NCI-H460 (cell line): Measurements from ENCODE around the gene HIP1. TPM values are rescaled to one million over a fixed set of nuclear protein-coding genes. Genes with fewer than 3 reads are reported as not detected.
"Not testable (repeated sequence)": the region's sequence is repeated elsewhere in the genome, so short reads cannot be mapped to it uniquely, and the experiment has no call there.

ENCODE experiments used
- DNase-seq: peaks from one replicate; pipeline ENCODE4 v3.0.0-alpha.2; 2016; ENCODE audit warnings: low read depth; ENCODE audit errors: extremely low read depth
- polyA plus RNA-seq: library from polyadenylated mRNA; depleted of rRNA; stranded (reverse); fragments of >200 nt; gene quantifications from 2 replicates; pipeline ENCODE4 v1.2.3, GENCODE V29; 2014; cell fraction: nucleus; rRNA removed
- total RNA-seq: library from RNA; depleted of rRNA; stranded (reverse); fragments of >200 nt; shearing (Covaris generic); gene quantifications from 2 replicates; pipeline ENCODE4 v1.2.3, GENCODE V29; 2014; rRNA removed

The HIP1 gene
- 8.1 and 8.8 TPM in 2 replicates for total RNA-seq
- 6.6 and 6.9 TPM in 2 replicates for polyA plus RNA-seq

GRCh38 chr7:75738604-75738974, at the start of gene HIP1:
TSS of gene HIP1 (minus strand) at chr7:75738941. CDS start at chr7:75738920, 21 bp downstream.
- DNase-seq, result no peak

GRCh38 chr7:75788154-75788847, 49.6 kb upstream of the HIP1 start:
- not testable (repeated sequence) for DNase-seq

DNA sequence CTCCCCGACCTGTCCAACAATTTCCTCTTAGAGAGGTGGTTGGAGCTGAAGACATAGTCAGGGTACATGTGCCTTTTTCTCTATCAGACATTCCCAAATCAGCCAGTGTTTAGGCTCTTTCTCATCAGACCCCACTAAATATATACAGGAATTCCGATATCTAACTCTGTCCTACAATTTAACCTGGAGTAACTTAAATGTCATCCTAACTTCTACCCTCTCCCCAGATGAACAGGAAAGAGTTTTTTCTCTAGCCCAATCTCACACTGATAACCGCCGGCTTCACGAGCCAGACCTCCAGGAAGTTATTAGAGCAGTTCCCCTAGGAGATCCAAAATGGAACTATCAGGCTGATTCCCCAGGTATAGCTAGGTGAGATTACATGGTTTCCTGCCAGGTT, 44.3 kb upstream of the HIP1 start:
- not testable (repeated sequence) for DNase-seq

GRCh38 chr7:75780647-75781273, 42.0 kb upstream of the HIP1 start:
- DNase-seq, result not testable (repeated sequence)

DNA sequence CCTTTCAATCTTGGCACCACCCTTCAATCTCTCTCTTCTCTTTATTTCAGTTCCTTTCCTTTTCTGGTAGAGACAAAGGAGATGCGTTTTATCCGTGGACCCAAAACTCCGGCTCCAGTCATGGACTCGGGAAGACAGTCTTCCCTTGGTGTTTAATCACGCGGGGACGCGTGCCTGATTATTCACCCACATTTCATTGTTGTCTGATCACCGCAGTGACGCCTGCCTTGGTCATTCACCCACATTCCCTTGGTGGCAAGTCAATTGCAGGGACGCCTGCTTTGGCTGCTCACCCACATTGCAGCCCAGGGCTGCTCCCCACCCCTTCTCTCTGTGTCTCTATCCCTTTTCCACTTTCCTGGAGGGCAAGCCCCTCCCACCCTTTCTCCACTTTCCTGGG, 40.8 kb upstream of the HIP1 start:
- not testable (repeated sequence) for DNase-seq

DNA sequence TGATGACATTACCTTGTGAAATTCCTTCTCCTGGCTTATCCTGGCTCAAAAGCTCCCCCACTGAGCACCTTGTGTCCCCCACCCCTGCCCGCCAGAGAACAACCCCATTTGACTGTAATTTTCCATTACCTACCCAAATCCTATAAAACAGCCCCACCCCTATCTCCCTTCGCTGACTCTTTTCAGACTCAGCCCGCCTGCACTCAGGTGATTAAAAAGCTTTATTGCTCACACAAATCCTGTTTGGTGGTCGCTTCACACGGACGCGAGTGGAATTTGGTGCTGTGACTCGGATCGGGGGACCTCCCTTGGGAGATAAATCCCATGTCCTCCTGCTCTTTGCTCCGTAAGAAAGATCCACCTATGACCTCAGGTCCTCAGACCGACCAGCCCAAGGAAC, 40.3 kb upstream of the HIP1 start:
- DNase-seq, result not testable (repeated sequence)

DNA sequence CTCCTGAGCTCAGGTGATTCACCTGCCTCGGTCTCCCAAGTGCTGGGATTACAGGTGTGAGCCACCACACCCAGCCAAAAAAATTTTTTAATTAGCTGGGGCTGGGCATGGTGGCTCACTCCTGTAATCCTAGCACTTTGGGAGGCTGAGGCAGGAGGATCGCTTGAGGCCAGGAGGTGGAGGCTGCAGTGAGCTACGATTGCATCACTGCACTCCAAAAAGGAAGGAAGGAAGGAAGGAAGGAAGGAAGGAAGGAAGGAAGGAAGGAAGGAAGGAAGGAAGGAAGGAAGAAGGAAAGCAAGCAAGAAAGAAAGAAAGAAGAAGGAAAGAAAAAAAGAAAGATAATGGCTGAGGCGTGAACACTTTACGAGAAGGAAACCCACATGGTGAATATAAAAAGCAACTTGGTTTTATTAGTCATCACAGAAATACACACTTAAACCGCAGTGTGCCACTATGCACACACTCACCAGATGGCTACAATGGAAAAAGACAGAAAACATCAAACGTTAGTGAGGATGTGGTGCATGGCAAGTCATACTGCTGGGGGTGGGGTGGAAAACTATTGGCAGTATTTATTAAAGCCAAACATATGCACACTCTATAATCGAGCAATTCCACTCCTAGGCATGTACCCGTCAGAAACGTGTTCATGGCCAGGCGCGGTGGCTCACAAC, 37.7 kb upstream of the HIP1 start:
- no peak for DNase-seq

DNA sequence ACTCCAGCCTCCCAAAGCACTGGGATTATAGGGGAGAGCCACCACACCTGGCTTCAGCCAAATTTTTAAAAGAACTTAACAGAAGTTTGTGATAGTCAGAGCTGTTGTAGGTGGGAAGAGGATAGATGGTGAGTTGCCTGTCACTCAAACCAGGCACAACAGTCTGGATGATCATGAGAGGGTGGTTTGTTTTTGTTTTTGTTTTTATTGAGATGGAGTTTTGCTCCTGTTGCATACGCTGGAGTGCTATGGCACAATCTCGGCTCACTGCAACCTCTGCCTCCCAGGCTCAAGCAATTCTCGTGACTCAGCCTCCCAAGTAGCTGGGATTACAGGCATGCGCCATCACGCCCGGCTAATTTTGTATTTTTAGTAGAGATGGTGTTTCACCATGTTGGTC, 35.2 kb upstream of the HIP1 start:
- not testable (repeated sequence) for DNase-seq

- no peak for DNase-seq
Measured at GRCh38 chr7:75772081-75773077, 33.6 kb upstream of the HIP1 start, which contains the start of gene CCL26. TSS of gene CCL26 (minus strand) at chr7:75772211. CDS start at chr7:75772176, 35 bp downstream.

- no peak for DNase-seq
Measured at GRCh38 chr7:75771224-75771623, 32.5 kb upstream of the HIP1 start.

- peak; percentile 60 for DNase-seq
Measured at GRCh38 chr7:75762350-75762917, 23.7 kb upstream of the HIP1 start.

DNA sequence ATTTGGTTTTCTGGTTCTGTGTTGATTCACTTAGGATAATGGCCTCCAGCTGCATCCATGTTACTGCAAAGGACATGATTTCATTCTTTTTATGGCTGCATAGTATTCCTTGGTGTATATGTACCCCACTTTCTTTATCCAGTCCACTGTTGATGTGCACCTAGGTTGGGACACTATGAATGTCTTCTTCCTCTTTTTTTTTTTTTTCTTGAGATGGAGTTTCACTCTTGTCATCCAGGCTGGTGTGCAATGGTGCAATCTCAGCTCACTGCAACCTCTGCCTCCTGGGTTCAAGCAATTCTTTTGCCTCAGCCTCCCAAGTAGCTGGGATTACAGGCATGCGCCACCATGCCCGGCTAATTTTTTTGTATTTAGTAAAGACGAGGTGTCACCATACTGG, 23.1 kb upstream of the HIP1 start:
- not testable (repeated sequence) for DNase-seq

DNA sequence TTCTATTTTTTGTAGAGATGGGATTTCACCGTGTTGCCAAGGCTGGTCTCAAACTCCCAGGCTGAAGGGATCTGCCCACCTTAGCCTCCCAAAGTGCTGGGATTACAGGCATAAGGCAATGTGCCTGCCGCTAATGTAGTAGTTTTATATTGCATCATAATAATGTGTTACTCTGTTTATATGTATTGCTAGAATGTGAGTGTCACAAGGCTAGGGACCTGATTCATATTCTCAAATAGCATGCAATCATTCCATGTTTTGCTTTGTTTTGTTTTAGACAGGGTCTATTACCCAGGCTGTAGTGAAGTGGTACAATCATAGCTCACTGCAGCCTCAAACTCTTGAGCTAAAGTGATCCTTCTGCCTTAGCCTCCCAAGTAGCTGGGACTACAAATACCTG, 19.8 kb upstream of the HIP1 start:
- no peak for DNase-seq

DNA sequence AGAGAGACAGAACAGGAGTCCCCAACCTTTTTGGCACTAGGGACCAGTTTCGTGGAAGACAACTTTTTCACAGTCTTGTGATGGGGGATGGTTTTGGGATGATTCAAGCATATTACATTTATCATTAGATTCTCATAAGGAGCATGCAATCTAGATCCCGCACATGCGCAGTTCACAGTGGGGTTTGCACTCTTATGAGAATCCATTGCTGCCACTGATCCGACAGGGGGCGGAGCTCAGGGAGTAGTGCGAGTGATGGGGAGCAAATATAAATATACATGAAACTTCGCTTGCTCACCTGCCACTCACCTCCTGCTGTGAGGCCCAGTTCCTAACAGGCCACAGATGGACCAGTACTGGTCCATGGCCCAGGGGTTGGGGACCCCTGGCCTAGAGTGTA, 19.1 kb upstream of the HIP1 start:
- DNase-seq, result no peak

GRCh38 chr7:75756991-75757676, 18.4 kb upstream of the HIP1 start:
- no peak for DNase-seq

- no peak for DNase-seq
Measured at GRCh38 chr7:75756206-75756990, 17.7 kb upstream of the HIP1 start.

DNA sequence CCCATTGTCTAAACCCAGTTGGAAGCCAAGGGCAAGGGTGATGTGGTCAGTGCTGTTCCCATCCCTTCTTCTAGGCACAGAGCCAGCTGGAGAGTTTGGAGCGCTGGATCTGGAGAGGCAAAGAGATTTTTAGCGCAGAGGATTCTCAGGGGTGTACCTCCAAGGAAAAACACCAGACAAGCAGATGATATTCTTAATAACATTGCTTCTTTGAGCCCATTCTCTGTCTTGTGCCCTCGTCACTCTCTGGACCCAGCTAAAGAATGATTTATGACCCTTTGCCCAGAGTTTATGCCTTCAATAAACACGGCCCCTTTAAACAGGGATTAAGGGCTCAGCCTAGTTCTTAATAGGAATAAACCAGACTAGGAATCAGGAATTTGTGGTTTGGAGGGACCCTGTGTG, 4.7 kb upstream of the HIP1 start:
- DNase-seq, result no peak

DNA sequence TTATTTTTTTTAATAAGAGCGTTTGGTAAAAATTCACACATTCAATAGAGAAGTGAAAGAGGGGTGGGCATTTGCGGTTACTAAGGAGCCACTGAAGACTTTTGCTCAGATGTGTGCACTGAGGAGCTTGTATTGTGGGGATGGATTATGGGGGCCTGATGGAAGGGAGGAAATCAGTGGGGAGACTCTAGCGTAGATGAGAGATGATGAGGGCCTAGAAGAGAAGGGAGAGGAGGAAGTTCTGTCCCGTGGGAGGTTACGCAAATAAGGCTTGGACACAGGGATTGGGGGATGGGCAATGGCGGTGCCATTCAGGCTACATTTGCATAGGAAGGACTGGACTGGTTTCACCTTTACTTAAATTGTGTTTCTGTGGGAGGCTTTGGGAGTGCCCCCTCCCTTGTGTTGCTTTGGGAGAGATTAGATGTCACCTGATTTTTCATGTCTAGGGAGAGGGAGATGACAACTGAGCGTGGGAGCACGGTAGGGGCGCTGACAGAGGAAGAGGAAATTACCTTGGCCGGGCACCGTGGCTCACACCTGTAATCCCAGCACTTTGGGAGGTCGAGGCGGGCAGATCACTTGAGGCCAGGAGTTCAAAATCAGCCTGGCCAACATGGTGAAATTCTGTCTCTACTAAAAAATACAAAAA, 2.2 kb upstream of the HIP1 start:
- no peak for DNase-seq
